Stimulated activated CD4-positive, alpha-beta T cell treated with anti-CD3 and anti-CD28 coated beads, Interleukin-15, amount 100 ng/mL, for 1 hour (primary cell): ENCODE measurements around the gene RAB18.
"Not testable (repeated sequence)": the region's sequence is repeated elsewhere in the genome, so short reads cannot be mapped to it uniquely, and the experiment has no call there.

ENCODE experiments used
- DNase-seq, 2 donors: peaks; one replicate each; pipeline ENCODE4 v3.0.0-alpha.2; 2020; ENCODE audit warnings: low read depth in 1 of 2, low spot score in 1 of 2

The RAB18 gene

GRCh38 chr10:27504808-27505460, 830 bp downstream of the RAB18 start:
- no peak for DNase-seq

- not testable (repeated sequence) for DNase-seq
These were observed 1.4 kb downstream of the RAB18 start for GRCh38 chr10:27505537-27505936.

DNA sequence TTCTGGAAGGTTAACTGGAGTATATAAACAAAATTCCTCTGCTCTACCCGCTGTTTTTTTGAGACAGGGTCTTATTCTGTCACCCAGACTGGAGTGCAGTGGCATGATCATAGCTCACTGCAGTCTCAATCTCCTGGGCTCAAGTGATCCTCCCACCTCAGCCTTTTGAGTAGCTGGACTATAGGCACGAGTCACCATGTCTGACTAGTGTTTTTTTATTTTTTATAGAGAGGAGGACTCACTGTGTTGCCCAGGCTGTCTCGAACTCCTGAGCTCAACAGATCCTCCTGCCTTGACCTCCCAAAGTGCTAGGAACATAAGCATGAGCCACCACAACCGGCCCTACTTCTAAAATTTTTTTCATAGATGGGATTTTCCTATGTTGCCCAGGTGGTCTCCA, 2.2 kb downstream of the RAB18 start:
- DNase-seq, result no peak

DNA sequence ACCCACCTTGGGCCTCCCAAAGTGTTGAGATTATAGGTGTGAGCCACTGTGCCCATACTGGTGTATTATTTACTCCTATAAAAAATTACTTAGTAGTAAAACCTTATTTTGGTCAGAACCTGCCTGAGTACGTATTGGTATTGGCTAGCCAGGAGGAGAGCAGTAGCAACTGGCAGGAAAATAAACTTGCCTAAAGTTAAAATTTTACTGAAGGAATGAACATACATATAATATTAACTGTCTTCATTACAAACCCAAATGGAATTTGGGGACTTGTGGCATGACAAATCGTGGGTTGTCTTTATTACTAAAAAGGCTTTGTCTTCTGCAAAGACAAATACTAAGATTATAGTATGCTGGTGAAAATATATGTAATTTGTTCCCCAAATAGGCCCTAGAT, 8.4 kb downstream of the RAB18 start:
- DNase-seq, result no peak

DNA sequence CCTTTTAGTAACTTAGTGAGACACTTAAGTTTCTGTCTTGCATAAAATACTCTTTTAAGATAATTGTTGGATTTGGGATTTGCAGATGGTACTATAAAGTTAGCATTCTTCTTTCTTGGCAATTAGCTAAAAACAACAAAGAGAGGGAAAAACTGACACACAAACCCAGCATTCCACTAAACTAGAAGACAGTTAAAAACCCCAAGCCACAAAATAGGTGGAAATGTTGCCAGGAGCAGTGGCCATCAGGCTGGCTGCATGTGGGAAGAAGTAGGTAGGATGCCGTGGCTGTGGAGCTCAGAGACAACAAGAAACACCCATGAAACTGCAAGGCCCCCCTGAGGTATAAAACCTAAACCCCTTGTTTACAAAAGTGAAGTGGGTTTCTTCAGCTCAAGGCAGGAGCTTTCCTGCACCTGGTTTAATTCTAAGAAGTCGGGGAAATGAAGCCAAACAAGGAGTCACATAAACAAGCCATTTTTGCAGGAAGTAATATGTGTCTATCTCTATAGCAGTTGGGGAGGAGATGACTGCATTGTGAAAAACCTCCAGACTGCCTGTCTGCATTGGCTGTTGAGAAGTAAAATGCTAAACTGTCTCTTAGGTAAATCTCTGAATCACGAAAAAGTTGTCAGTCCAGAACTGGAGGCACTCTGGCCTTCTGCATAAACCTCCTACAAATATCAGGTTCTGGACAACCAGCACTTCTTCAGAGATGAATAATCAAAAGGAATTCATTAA, 9.5 kb downstream of the RAB18 start:
- no peak for DNase-seq

- no peak for DNase-seq
These were observed 10.1 kb downstream of the RAB18 start for GRCh38 chr10:27514243-27514642.

DNA sequence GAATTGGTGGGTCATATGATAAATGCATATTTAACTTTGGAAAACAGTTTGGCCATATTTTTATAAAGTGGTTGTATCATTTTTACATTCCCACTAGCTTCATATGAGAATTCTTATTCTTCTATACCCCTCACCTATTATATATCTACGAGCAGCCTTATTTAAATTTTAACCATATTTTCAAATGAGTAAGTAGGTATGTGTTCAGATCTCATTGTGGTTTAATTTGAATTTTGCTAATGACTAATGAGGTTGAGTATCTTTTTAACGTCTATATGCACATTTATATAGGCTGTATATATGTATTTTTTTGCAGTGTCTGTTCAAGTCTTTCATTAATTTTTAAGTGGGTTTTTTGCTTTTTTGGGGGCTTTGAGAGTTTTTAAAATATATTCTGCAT, 14.2 kb downstream of the RAB18 start:
- DNase-seq, result no peak

GRCh38 chr10:27525819-27526218, 21.7 kb downstream of the RAB18 start:
- DNase-seq, result no peak

- no peak for DNase-seq
These were observed 22.1 kb downstream of the RAB18 start for GRCh38 chr10:27526242-27526641.

DNA sequence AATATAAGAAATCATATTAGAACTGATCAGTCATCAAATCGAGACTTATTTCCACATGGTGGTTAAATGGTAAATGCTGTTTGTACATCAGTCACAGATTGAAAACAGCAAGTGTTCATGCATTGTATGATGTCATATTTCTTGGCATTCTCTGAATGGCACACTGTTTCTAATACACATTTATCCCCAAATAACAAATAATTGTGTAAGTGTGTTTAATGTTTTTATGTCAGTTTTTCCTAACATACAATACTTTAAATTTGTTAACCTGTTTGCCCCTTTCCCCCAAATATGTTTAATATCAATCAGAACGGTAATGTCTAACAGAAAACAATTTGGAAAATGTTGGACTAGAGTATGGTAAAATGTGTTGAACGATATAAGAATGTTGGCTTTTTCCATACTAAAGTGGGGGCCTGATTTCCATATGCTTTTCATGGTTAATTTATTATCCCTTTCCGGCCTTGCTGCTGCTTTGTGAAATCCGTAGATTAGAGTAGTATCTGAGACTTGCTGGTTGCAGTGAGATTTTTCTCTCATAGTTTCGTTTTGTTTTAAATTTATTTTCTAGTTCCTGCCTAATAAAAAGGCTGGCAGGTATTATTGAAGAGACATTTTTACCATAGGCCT, 23.7 kb downstream of the RAB18 start:
- no peak for DNase-seq

GRCh38 chr10:27529010-27529783, 25.1 kb downstream of the RAB18 start:
- DNase-seq, result no peak

DNA sequence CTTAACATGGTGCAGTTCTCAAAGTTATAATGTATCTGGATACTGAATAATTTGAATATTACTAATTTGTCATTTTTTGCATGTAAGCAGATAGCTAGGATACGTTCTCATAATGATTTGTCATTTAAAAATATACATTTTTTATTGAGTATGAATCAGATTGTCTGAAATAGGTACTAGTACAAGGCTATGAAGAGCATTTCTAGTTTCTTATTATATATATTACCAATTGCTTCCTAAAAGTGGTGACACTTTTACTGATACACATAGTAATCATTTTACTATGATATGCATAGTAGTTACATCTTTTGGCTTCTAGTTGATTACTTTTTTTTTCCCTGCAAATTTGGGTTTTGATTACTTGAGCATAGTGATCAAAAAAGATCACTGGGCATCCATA, 26.4 kb downstream of the RAB18 start:
- DNase-seq, result no peak

GRCh38 chr10:27531336-27531847, 27.3 kb downstream of the RAB18 start:
- no peak for DNase-seq

DNA sequence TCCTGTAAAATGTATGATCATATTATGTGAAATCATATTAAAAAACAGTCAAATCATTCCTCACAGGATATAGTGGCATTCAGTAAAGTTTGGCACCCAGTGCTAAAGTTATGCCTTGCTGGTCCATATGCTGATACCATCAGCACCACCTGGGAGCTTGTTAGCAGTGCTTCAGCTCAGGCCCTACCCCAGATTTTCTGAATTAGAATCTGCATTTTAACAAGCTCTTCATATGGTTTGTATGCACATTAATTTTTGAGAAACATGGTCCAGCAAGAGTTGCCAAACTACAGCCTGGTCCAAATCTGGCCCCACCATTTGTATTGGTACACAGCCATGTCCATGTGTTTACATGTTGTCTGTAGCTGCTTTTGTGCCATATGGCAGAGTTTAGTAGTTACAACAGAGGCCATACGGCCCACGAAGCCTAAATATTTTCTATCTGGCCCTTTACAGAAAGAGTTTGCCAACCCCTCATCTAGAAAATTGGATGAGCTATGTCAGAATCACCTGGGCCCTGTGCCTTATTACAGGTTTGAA, 30.1 kb downstream of the RAB18 start:
- no peak for DNase-seq

DNA sequence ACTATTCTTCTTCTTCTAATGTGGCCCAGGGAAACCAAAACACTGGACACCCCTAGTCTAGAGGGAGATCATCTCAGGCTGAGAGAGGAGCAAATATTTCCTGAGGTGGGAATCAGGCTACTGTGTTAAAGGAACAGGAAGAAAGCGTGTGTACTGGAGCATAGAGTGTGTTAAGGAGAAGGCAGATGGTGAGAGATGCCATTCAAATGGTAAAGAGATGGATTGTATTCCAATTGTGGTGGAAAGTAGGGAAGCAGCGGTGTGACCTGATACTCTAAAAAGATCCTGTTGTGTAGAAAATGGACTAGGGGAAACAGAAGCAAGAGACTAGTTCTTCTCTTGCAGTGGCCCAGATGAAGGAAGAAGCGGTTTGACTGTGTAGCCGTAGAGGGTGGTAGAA, 31.2 kb downstream of the RAB18 start:
- DNase-seq, result no peak

- no peak for DNase-seq
These were observed 32.3 kb downstream of the RAB18 start for GRCh38 chr10:27536437-27536836.

DNA sequence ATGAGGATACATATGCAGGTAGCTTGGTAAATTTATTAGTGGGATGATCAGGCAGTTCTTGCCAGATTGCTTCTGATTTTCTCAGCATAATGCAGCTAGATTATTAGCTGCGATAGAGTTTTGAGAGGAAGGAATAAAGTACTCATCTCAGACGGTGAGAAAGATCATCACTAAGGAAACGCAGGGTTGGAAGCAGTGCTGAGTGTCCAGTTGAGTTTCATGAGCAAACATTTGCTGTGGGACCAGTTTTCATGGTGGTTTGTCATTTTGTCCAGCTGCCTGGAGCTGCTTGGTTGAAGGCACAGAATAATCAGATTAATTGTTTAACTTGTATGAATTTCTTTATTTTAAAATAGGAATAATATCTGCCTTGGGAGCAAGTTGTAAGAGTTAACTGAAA, 33.1 kb downstream of the RAB18 start:
- no peak for DNase-seq

- DNase-seq, result no peak
These were observed 33.7 kb downstream of the RAB18 start for GRCh38 chr10:27537787-27538186.

DNA sequence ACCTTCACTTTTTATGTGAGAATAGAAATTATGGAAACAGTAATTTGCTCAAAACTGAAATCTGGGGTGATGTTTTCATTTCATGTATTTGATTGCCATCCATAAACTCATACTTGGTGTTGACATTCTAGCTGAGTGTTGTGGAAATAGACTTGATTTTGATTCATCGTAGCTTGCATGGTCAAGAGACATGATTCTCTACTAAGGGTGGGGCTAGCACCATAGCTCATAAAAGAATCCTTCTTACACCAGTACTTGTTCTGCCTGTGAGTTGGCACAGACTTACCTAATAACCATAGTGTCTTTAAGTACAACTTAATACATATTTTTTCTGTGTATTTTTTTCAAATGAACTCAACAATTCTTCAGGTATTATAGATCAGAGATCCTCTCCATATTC, 36.6 kb downstream of the RAB18 start:
- no peak for DNase-seq

DNA sequence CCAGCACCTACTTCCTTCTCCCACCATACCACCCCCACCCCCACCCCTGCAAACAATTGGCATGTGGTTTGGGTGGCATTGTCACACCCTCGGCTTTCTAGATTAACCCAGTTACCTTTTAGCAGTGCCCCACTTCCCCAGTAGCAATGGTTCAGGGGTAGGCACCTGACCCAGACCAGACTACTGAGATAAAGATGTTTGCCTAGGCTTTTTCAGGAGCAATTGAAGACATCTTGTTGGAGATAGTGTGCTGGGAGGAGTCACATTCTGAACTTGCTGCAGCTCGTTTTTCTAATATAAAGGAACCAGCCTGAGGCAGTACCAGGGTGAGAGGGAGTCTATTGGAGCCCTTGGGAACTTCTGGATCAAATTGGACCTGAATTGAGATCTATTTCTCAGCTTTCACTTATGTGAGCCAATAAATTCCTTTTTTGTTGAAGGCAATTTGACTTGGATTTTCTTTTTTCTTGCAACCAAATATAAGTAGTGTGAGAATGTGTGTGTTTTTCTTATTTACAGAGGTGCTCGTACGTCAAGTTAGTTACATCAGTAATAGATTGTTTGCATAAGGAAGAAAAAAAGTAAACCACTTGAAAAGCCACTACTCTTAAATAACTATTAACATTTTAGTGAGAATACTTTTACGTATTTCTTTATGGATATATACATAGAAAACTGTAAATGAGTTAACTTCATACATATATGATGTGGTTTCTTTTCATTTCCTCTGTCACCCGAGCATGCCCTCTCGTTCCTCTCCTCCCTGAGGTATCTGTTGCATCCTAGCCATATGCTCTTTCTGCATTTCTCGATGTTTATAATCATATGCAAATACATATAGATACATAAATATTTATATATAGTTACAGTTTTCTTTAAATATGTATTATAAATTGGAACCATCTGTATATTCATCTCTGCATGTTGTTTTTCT, 38.0 kb downstream of the RAB18 start:
- no peak for DNase-seq
